EL (cell line): ENCODE measurements around the gene SAMM50.

Source experiments
- DNase-seq: peaks from one replicate; pipeline ENCODE4 v3.0.0-alpha.2; 2016

Gene SAMM50

DNA sequence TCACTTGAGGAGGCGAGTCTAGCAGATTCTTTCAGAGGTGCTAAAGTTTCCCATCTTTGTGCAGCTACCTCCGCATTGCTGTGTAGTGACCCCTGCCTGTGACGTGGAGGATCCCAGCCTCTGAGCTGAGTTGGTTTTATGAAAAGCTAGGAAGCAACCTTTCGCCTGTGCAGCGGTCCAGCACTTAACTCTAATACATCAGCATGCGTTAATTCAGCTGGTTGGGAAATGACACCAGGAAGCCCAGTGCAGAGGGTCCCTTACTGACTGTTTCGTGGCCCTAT lies 8.9 kb upstream of the SAMM50 start:
- no peak for DNase-seq

DNA sequence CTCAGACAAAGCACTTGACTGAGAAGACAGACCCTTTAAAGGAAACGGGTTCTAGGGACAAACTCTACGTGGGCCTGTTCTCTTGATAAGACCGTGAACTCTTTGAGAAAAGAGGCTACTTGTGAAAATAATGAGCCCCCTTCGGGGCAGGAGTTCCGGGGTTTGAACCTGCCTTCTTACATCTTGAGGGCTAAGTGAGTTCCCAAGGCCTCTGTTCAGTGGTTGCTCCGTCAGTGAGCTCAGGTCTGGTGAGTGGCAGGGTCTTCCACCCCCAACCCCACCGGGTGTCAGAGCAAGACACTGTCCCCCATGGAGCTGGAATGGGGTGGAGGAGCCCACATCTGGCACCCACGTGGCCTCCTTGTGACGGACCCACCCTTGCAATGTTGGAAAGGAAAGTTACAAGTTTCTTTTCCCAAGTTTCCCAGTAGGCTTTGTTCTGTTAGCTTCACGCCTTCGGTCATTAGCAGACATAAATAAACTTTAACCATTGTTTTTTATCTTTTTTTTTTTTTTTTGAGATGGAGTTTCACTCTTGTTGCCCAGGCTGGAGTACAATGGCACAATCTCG lies 6.3 kb upstream of the SAMM50 start:
- no peak for DNase-seq

GRCh38 chr22:43951391-43951790 lies 3.9 kb upstream of the SAMM50 start:
- DNase-seq = no peak

GRCh38 chr22:43951966-43952365 lies 3.3 kb upstream of the SAMM50 start:
- no peak for DNase-seq

DNA sequence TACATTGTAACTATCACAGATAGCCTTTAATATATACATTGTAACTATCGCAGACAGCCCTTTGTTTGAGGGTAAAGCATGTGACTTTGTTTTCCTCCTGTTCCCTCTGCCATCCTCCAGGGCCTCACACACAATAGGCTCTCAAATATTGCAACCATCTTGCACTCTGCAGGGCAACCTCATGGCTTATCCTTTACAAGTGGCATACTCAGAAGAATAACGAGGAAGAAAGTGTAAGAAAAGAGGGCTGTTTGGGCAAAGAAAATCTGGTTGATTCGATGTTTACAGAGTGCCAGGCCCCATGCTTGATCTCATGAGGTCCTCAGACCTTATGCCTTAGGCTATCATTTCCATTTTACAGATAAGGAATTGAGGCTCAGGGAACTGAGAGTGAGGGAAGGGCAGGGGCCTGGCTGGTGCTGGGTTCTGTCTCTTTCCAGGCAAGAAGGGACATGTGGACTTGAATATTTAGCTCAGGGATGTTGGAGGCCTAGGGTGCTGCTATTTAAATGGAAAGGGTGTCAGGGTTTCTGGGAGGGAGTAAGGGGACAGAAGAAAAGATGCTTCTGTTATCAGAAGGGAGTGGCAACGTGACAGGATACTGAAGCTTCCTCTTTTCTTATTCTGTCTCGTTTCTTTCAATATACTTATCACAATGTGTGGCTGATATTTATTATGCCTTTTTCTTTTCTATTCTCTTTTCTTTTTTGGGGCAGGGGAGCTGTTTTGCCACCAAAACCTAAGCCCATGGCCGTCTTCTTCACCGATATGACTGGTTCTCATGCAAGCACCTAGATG lies 1.1 kb upstream of the SAMM50 start:
- no peak for DNase-seq

- DNase-seq = no peak
Measured at GRCh38 chr22:43955883-43956782, 891 bp downstream of the SAMM50 start.

GRCh38 chr22:43956805-43957463 lies 1.7 kb downstream of the SAMM50 start:
- no peak for DNase-seq

DNA sequence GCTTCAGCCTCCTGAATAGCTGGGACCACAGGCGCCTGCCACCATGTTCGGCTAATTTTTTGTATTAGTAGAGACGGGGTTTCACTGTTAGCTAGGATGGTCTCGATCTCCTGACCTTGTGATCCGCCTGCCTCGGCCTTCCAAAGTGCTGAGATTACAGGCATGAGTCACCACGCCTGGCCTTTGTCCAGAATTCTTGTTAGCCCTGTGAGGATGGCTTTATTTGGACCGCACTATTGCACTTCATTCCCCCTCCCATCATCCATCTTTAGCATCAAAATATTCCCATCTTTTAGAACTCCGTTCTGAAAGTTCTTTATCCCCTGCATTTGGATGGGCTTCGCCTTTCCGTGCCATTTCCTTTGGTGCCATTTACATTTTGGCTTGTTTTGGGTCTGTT lies 2.6 kb downstream of the SAMM50 start:
- no peak for DNase-seq

GRCh38 chr22:43964314-43964857 lies 9.1 kb downstream of the SAMM50 start:
- no peak for DNase-seq

DNA sequence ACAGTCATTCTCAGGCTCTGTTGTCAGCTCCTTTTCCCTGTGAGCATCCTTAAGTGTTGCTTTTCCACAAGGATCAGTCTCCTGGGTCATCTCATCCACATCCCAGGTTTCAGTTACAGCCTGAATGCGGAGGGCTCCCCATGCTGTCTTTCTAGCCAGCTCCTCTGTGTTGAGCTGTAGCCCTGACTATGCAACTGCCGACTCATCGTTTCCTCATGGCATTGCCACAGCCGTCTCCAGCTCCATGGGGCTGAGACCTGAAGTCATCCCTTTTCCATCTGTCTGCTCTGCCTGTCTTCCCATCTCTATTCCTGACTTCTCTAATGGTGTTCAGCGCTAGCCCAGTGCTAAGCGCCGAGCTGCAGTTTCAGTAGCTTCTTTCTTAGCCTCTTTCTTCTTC lies 11.8 kb downstream of the SAMM50 start:
- no peak for DNase-seq

GRCh38 chr22:43968614-43969013 lies 13.4 kb downstream of the SAMM50 start:
- DNase-seq = no peak

- DNase-seq = no peak
Measured at GRCh38 chr22:43969021-43969878, 14.0 kb downstream of the SAMM50 start.

DNA sequence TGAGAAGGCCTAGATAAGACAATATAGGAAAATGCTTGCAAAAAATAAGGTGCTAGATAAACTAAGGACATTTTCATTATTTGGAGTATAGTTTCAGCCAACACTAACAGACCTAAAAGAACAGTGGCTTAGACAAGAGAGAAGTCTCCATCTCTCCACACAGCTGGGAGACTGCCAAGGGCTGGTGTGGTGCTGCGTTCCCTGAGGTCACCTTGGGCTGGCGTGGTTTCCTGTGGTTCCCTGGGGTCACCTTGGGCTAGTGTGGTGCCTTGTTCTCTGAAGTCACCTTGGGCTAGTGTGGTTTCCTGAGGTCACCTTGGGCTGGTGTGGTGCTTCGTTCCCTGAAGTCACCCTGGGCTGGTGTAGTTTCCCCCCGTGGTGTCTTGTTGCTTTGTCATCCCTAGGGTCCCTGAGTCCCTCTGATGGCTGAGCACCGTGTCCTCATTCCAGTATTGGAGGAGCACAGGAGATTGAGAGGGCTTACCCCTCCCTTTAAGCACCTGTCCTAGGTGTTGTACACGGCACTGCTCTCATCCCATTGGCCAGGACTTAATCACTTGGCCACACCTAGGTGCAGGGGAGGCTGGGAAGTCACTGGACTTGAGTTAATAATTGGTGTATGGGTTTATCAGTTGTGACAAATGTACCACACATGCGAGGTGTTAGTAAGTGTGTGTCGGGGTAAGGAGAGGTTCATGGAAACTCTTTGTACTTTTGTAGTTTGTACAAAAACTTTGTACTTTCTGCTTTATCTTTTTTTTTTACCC lies 14.9 kb downstream of the SAMM50 start:
- DNase-seq = no peak

- DNase-seq = no peak
Measured at GRCh38 chr22:43971112-43971511, 15.9 kb downstream of the SAMM50 start.

DNA sequence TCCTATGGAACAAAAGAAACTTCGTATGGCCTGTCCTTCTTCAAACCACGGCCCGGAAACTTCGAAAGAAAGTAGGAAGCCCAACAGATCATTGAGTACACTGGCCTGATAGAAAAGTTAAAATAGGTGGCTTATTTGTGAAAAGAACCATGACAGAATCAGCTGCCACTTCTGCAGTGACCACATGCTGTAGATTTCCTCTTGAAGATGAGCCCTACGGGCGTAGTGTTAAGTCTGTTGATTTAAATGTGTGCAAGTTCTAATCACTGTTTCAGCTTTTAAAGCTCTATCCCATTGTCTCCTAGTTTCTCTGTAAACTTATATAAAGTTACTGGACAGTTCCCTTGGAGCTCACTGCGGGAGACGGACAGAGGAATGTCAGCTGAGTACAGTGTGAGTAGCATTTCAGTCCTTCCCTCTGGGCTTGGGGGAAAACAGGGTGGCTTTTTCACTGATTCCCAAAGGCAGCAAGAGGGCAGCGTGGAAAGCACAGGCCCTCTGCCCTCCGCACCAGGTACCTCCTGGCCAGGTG lies 17.8 kb downstream of the SAMM50 start:
- no peak for DNase-seq

DNA sequence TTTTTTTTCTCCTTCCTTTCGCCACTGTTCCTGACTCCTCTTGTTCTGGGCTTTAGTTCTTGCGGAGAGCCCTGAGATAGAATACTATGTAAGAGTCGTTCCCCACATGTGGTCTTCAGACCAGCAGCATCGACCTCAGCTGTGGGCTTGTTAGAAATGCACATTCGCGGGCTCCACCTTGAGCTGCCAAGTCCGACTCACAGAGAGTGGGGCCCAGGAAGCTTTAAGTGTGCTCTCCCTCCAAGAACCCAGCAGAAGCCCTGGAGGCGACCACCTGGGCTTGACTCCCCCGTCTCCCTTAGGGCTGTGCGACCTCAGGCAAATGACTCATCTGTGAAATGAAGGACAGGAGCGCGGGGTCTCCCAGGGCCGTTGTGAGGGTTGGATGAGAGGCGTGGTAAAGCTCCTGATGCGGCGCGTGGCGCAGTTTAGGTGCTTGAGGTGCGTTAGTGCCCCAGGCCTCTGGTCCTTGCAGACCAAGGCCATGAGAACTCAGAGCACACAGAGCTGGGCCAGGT lies 18.8 kb downstream of the SAMM50 start:
- no peak for DNase-seq

- DNase-seq = no peak
Measured at GRCh38 chr22:43975041-43975440, 19.8 kb downstream of the SAMM50 start.

DNA sequence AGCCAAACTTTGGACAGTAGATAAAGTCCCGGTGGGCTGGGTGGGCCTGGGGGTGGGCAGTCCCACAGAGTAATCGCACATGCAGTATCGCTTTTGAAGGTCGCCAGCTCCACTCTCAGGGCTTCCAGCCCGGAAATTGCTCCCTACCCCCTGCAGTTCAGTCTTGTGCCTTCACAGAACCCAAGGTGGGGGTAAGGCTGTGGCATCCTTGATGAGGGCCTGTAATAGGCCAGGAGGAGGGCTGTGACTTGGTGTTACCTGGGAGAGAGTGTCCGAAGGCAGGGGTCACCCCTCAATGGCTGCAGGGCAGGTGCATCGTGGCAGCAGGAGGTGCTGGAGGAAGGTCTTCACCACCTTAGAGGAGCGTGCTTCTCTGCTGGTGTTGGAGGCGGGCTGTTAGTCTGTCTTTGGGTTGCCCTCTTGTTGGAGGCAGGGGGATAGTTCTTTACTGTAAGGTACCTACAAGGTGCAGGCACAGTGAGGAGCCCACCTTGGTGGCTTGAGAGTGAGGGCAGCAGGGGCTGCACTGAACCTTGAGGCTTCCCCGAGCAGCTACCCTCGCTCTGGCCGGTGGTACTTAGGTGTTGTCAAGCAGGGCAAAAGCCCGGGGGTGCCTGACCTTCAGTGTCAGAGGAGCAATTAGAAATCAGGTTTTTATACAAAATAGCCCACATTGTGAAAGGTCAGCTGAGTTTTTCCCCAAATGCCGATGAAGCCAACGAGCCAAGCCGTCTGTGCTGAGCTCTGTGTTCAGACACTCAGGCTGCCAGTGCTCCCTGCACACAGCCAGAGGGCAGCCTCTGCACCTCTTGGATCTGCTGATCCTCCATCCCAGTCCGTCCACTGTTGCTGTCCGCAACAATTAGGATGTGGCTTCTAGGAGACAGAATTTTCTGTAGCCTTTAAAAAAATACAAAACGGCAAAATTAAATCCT lies 21.9 kb downstream of the SAMM50 start:
- no peak for DNase-seq

DNA sequence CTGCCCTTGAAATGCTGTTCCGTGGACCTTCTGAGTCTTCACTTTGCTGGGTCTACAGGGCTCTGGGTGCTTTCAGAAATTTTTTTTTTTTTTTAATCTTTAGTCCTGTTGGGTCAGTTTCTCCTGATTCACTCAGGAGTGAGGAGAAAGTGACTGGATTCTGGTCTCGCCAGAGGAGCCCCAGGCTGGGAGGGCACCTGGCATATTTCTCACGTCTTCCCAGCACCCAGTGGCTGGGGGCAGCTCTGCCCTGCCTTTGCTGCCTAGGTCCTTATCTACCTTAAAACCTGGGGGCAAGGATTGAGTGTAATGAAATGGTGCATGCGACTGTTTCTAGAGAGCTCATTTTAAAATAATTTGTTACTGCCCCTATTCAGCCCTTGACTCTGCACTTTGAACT lies 23.3 kb downstream of the SAMM50 start:
- no peak for DNase-seq

DNA sequence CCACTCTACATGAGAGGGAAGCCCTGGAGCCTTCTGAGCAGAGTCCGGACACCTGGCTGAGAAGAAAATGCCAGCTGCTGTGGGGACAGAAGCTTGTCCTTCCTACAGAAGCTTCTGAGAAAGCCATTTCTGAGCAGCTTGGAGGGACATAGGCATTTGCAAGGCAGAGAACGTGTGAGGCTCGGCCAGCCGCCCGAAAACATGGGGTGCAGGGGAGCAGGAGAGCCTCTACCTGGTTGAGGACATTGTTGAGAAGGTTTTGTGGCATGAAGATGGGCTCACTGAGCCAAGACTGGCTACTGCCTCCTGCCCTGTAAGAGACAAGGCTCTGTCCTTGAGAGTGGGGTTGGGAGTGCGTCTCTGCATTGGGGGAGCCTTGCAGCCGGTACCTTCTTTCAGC lies 25.3 kb downstream of the SAMM50 start:
- no peak for DNase-seq
